ENCODE data around the gene SLC39A11.
"Not testable (repeated sequence)": the region's sequence is repeated elsewhere in the genome, so short reads cannot be mapped to it uniquely, and the experiment has no call there.

The SLC39A11 gene

GRCh38 chr17:73060721-73061120, 31.8 kb downstream of the SLC39A11 start:
- TF ChIP-seq EZH2phosphoT487 (IDR thresholded peaks at IDR 0.05; ENCODE audit: low read depth) (no peak), CTCF (IDR thresholded peaks at IDR 0.05; ENCODE audit: low read depth, low read length) (no peak)
- H3K4me3 ChIP-seq (ENCODE audit: low read length) = no peak overlapping the region
- no peak overlapping the region for H2AFZ ChIP-seq (ENCODE audit: low read depth, low read length)
- no peak overlapping the region for H3K9ac ChIP-seq (ENCODE audit: low read length)
- no peaks in the 10 kb centered on the region for H3K9me3 ChIP-seq (ENCODE audit: insufficient read depth, low read length)
- no peaks in the 10 kb centered on the region for H3K4me1 ChIP-seq (ENCODE audit: low read length)
- no peak overlapping the region for H3K4me2 ChIP-seq (ENCODE audit: low read length)
- no peak overlapping the region for H3K27ac ChIP-seq (ENCODE audit: low read length)
- no peaks in the 10 kb centered on the region for H4K20me1 ChIP-seq (ENCODE audit: insufficient read depth, low read length)
- no peaks in the 10 kb centered on the region for H3K36me3 ChIP-seq (replicated peaks; ENCODE audit: low read depth, low read length)
- H3K27me3 ChIP-seq (ENCODE audit: low read depth, low read length) = no peaks in the 10 kb centered on the region
- no peaks in the 10 kb centered on the region for H3K79me2 ChIP-seq (ENCODE audit: low read length)

GRCh38 chr17:73059713-73060112, 32.8 kb downstream of the SLC39A11 start:
- H3K27ac ChIP-seq (ENCODE audit: low read length); H3K79me2 ChIP-seq (ENCODE audit: low read length); H3K9me3 ChIP-seq (ENCODE audit: insufficient read depth, low read length); H3K36me3 ChIP-seq (replicated peaks; ENCODE audit: low read depth, low read length); H3K27me3 ChIP-seq (ENCODE audit: low read depth, low read length); H3K9ac ChIP-seq (ENCODE audit: low read length); H3K4me3 ChIP-seq (ENCODE audit: low read length); H4K20me1 ChIP-seq (ENCODE audit: insufficient read depth, low read length); H2AFZ ChIP-seq (ENCODE audit: low read depth, low read length); H3K4me1 ChIP-seq (ENCODE audit: low read length); H3K4me2 ChIP-seq (ENCODE audit: low read length): not testable (repeated sequence)

GRCh38 chr17:73058022-73058421, 34.5 kb downstream of the SLC39A11 start:
- no peaks in the 10 kb centered on the region for H3K36me3 ChIP-seq (replicated peaks; ENCODE audit: low read depth, low read length)
- TF ChIP-seq CTCF (IDR thresholded peaks at IDR 0.05; ENCODE audit: low read depth, low read length) (no peak), EZH2phosphoT487 (IDR thresholded peaks at IDR 0.05; ENCODE audit: low read depth) (no peak)
- no peaks in the 10 kb centered on the region for H3K79me2 ChIP-seq (ENCODE audit: low read length)
- H4K20me1 ChIP-seq (ENCODE audit: insufficient read depth, low read length) = no peaks in the 10 kb centered on the region
- H3K27ac ChIP-seq (ENCODE audit: low read length) = no peak overlapping the region
- H3K9ac ChIP-seq (ENCODE audit: low read length) = no peak overlapping the region
- no peaks in the 10 kb centered on the region for H3K4me1 ChIP-seq (ENCODE audit: low read length)
- H2AFZ ChIP-seq (ENCODE audit: low read depth, low read length) = no peak overlapping the region
- H3K9me3 ChIP-seq (ENCODE audit: insufficient read depth, low read length) = no peaks in the 10 kb centered on the region
- no peaks in the 10 kb centered on the region for H3K27me3 ChIP-seq (ENCODE audit: low read depth, low read length)
- no peak overlapping the region for H3K4me2 ChIP-seq (ENCODE audit: low read length)
- H3K4me3 ChIP-seq (ENCODE audit: low read length) = no peak overlapping the region

GRCh38 chr17:73057196-73057595, 35.3 kb downstream of the SLC39A11 start:
- H2AFZ ChIP-seq (ENCODE audit: low read depth, low read length) = no peak overlapping the region
- no peaks in the 10 kb centered on the region for H3K27me3 ChIP-seq (ENCODE audit: low read depth, low read length)
- H3K36me3 ChIP-seq (replicated peaks; ENCODE audit: low read depth, low read length) = no peaks in the 10 kb centered on the region
- TF ChIP-seq CTCF (IDR thresholded peaks at IDR 0.05; ENCODE audit: low read depth, low read length) = no peak
- TF ChIP-seq EZH2phosphoT487 (IDR thresholded peaks at IDR 0.05; ENCODE audit: low read depth) = no peak
- no peak overlapping the region for H3K4me3 ChIP-seq (ENCODE audit: low read length)
- H3K4me1 ChIP-seq (ENCODE audit: low read length) = no peaks in the 10 kb centered on the region
- no peaks in the 10 kb centered on the region for H4K20me1 ChIP-seq (ENCODE audit: insufficient read depth, low read length)
- no peaks in the 10 kb centered on the region for H3K9me3 ChIP-seq (ENCODE audit: insufficient read depth, low read length)
- no peaks in the 10 kb centered on the region for H3K79me2 ChIP-seq (ENCODE audit: low read length)
- no peak overlapping the region for H3K27ac ChIP-seq (ENCODE audit: low read length)
- H3K9ac ChIP-seq (ENCODE audit: low read length) = no peak overlapping the region
- H3K4me2 ChIP-seq (ENCODE audit: low read length) = no peak overlapping the region

GRCh38 chr17:73052923-73053322, 39.6 kb downstream of the SLC39A11 start:
- Histone ChIP-seq H3K27ac (ENCODE audit: low read length) (no peak overlapping the region), H3K4me3 (ENCODE audit: low read length) (no peak overlapping the region), H3K4me1 (ENCODE audit: low read length) (no peaks in the 10 kb centered on the region), H3K36me3 (replicated peaks; ENCODE audit: low read depth, low read length) (peaks cover 6% of the 10 kb centered on the region), H3K9me3 (ENCODE audit: insufficient read depth, low read length) (no peaks in the 10 kb centered on the region), H3K9ac (ENCODE audit: low read length) (no peak overlapping the region), H3K4me2 (ENCODE audit: low read length) (no peak overlapping the region), H4K20me1 (ENCODE audit: insufficient read depth, low read length) (no peaks in the 10 kb centered on the region), H3K79me2 (ENCODE audit: low read length) (no peaks in the 10 kb centered on the region), H3K27me3 (ENCODE audit: low read depth, low read length) (no peaks in the 10 kb centered on the region), H2AFZ (ENCODE audit: low read depth, low read length) (no peak overlapping the region)
- no peak for TF ChIP-seq EZH2phosphoT487 (IDR thresholded peaks at IDR 0.05; ENCODE audit: low read depth)

All from OCI-LY3 (cell line).